Gastrocnemius medialis (tissue), 4 donors: Measurements from ENCODE around the gene DPP4. TPM values are rescaled to one million over a fixed set of nuclear protein-coding genes. Genes with fewer than 3 reads are reported as not detected.

Experiments used
- ATAC-seq, 2 donors: fragments of 150-250 bp; one replicate each; pipeline ENCODE4 v1.9.1; 2016
- DNase-seq, 2 donors: peaks; one replicate each; pipeline ENCODE4 v3.0.0-alpha.2; 2019
- H3K27ac ChIP-seq, 4 donors: fragments of 200-600 bp; sonication (generic); 1 replicate in 1 of 4; 2 replicates in 3 of 4; pipeline ENCODE4 v1.5.1; 2016 to 2018; ENCODE audit warnings: mild to moderate bottlenecking in 2 of 4, moderate library complexity in 1 of 4
- H3K27me3 ChIP-seq, 3 donors: fragments of 200-600 bp; sonication (generic) in 2 of 3; 1 replicate in 1 of 3; 2 replicates in 2 of 3; pipeline versions ENCODE4 v1.5.1 to v1.6.0; 2016 to 2019; ENCODE audit warnings: mild to moderate bottlenecking in 1 of 3, moderate library complexity in 1 of 3
- H3K36me3 ChIP-seq, 2 donors: fragments of 200-600 bp; sonication (generic) in 1 of 2; one replicate each; pipeline ENCODE4 v1.5.1; 2017 to 2018
- H3K4me1 ChIP-seq, 2 donors: fragments of 200-600 bp; sonication (generic) in 1 of 2; one replicate each; pipeline ENCODE4 v1.5.1; 2016 to 2017; ENCODE audit warnings: mild to moderate bottlenecking in 2 of 2
- H3K4me3 ChIP-seq, 4 donors: fragments of 200-600 bp; sonication (generic) in 3 of 4; 1 replicate in 1 of 4; 2 replicates in 3 of 4; pipeline ENCODE4 v1.5.1; 2016 to 2019; ENCODE audit warnings: mild to moderate bottlenecking in 2 of 4
- H3K9me3 ChIP-seq, 3 donors: fragments of 200-600 bp; sonication (generic) in 2 of 3; 1 replicate in 1 of 3; 2 replicates in 2 of 3; pipeline ENCODE4 v1.5.1; 2016 to 2019
- POLR2A ChIP-seq, 2 donors: fragments of 450-650 bp; IDR thresholded peaks; one replicate each; pipeline ENCODE4 v1.6.1; 2017; ENCODE audit warnings: antibody characterized with exemption in 2 of 2, mild to moderate bottlenecking in 2 of 2, moderate library complexity in 2 of 2
- in situ Hi-C, 4 donors: fragments of 200-750 bp; cut with MboI; loops; one replicate each; pipeline versions ENCODE4 v1.15.0 to v1.8.0; 2017; ENCODE audit warnings: low sequenced_read_pairs in 4 of 4
- intact Hi-C: fragments of 100-400 bp; cut with DNase I; formaldehyde crosslinking; loops from one replicate; pipeline ENCODE4 v1.15.1; 2023; ENCODE audit warnings: low total_unique reads
- total RNA-seq, 4 donors: library from RNA; depleted of rRNA; stranded (reverse); fragments of >200 nt; gene quantifications; one replicate each; pipeline versions ENCODE4 v1.1.0 to v1.2.3, GENCODE V29; 2016
- TF ChIP-seq, protein P1 (sequence below), 5 experiments: fragments of 450-650 bp in 3 of 5; fragments of 200-600 bp in 2 of 5; sonication (generic) in 2 of 5; IDR thresholded peaks in 4 of 5; conservative IDR thresholded peaks in 1 of 5; 1 replicate in 4 of 5; 2 replicates in 1 of 5; pipeline ENCODE4 v1.5.1; 2016 to 2019; ENCODE audit warnings: antibody characterized with exemption in 5 of 5, mild to moderate bottlenecking in 3 of 5, moderate library complexity in 3 of 5

Gene DPP4
- total RNA-seq, 4 donors from 2014 or later, result 2.2 to 7.9 (median 3.7) TPM

DNA sequence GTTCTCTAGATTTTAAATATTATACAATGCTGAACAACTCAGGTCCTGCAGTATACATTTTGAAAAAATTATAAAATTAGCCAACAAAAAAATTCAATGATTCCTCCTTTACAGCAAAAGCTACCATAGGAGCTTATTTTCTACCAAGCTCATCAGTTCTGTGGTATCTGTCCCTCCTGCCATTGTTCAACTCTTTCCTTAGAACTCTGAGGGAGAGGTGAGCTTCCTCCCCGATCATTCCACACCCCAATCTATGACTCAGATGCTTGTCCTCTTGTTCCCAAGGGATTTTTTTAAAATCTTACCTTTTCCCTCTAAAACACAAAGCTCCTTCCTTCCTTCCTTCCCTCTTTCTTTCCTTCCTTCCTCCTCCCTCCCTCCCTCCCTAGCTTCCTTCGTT lies 13.5 kb downstream of the DPP4 start:
- intact Hi-C loops, result no loop called here
- Histone ChIP-seq H3K36me3 (no peaks in the 10 kb centered on the region), H3K9me3 (no peaks in the 10 kb centered on the region), H3K4me3 (no peak overlapping the region), H3K27ac (no peak overlapping the region), H3K4me1 (no peaks in the 10 kb centered on the region), H3K27me3 (no peaks in the 10 kb centered on the region)
- DNase-seq, result no peak
- no peak for ATAC-seq
- in situ Hi-C loops, result no loop called here
- TF ChIP-seq, protein P1, sequence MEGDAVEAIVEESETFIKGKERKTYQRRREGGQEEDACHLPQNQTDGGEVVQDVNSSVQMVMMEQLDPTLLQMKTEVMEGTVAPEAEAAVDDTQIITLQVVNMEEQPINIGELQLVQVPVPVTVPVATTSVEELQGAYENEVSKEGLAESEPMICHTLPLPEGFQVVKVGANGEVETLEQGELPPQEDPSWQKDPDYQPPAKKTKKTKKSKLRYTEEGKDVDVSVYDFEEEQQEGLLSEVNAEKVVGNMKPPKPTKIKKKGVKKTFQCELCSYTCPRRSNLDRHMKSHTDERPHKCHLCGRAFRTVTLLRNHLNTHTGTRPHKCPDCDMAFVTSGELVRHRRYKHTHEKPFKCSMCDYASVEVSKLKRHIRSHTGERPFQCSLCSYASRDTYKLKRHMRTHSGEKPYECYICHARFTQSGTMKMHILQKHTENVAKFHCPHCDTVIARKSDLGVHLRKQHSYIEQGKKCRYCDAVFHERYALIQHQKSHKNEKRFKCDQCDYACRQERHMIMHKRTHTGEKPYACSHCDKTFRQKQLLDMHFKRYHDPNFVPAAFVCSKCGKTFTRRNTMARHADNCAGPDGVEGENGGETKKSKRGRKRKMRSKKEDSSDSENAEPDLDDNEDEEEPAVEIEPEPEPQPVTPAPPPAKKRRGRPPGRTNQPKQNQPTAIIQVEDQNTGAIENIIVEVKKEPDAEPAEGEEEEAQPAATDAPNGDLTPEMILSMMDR (IDR thresholded peaks at IDR 0.05 in 4 of 5, conservative IDR thresholded peaks at IDR 0.05 in 1 of 5), result no peak
- TF ChIP-seq POLR2A (IDR thresholded peaks at IDR 0.05), result no peak

DNA sequence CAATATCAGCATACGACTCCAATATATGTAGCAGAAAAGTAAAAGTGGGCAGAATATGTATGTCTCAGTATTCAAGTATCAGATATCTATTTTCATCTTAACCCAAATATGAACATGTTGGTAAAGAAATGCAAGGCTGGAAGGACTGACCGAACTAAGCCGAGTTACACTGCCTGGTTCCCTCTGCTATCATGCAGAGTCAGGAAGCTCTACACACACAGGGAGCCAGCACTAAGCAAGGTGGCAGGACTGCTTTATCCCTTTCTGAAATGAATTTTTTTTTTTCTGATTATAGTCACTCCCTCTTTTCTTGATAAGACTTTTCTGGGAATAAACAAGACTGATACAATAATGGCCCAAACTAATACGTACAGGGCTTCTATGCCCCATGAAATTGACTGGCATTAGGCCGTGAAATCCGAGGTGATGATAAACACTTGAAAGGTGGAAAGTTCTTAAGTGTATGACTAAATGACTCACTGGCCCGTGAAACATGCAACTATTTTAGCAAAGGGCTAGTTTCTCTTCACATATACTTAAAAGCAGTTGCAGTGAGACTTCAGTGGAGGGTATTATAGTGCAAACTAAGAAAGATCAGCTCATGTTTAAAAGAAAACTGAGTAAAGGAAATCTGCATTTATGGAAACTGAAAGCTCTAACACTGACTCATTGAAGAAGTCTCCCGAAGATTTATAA lies 14.9 kb downstream of the DPP4 start:
- Histone ChIP-seq H3K9me3 (no peaks in the 10 kb centered on the region), H3K4me1 (no peaks in the 10 kb centered on the region), H3K27me3 (no peaks in the 10 kb centered on the region), H3K4me3 (no peak overlapping the region), H3K36me3 (no peaks in the 10 kb centered on the region), H3K27ac (no peak overlapping the region)
- DNase-seq (no peak), ATAC-seq (no peak)
- no peak for TF ChIP-seq POLR2A (IDR thresholded peaks at IDR 0.05)
- TF ChIP-seq, protein P1 (IDR thresholded peaks at IDR 0.05 in 4 of 5, conservative IDR thresholded peaks at IDR 0.05 in 1 of 5), result no peak
- intact Hi-C loops (no loop called here), in situ Hi-C loops (no loop called here)

DNA sequence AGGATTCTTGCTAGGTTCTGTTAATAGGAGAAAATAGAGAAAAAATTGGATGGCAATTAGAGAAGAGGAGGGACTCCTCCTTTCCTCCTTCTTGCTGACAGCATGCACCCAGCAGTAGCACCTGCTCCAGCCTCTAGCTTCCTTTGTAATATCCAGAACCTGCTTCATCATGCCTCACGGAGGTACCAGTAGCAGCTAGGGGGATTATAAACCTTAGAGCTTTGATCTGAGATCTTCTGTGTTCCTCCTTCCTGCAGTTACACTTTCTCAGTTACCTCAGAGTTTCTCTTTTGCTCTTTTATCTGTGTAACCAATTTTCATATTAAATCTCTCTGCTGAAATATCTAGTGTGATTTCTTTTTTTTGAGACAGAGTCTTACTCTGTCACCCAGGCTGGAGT lies 16.6 kb downstream of the DPP4 start:
- no peak for ATAC-seq
- intact Hi-C loops, result no loop called here
- H3K36me3 ChIP-seq, result no peaks in the 10 kb centered on the region
- no peak overlapping the region for H3K4me3 ChIP-seq
- H3K9me3 ChIP-seq, result no peaks in the 10 kb centered on the region
- in situ Hi-C loops, result no loop called here
- H3K27me3 ChIP-seq, result no peaks in the 10 kb centered on the region
- DNase-seq, result no peak
- H3K4me1 ChIP-seq, result no peaks in the 10 kb centered on the region
- no peak overlapping the region for H3K27ac ChIP-seq
- TF ChIP-seq POLR2A (IDR thresholded peaks at IDR 0.05), result no peak
- TF ChIP-seq, protein P1 (IDR thresholded peaks at IDR 0.05 in 4 of 5, conservative IDR thresholded peaks at IDR 0.05 in 1 of 5), result no peak

DNA sequence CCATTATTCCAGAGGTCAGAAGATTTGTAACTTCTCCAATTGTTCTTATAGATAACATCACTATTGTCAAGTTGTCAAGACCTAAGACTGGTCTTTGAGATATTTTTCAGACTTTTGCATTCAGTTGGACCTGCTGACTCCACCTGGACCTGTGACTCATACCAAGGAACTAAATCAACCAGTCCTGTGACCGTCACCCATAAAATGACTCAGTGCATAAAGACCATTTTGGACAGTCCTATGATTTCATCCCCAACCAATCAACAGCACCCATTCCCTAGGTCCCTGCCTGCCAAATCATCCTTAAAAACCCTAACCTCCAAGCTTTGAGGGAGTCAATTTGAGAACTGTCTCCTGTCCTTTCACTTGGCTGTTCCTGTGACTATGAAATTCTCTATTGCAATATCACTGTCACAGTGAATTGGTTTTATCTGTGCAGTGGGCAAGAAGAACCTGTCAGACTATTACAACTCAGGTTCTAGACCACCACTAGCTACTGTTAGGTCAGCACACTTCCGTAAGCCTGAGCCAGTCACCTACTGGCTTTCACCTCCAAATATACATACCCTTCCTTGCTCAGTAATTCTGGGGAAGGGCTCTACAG lies 17.1 kb downstream of the DPP4 start:
- no peak for TF ChIP-seq POLR2A (IDR thresholded peaks at IDR 0.05)
- TF ChIP-seq, protein P1 (IDR thresholded peaks at IDR 0.05 in 4 of 5, conservative IDR thresholded peaks at IDR 0.05 in 1 of 5), result no peak
- in situ Hi-C loops, result no loop called here
- no peak for ATAC-seq

More for the DNA sequence above, 17.1 kb downstream of the DPP4 start:
- no peak for DNase-seq
- Histone ChIP-seq H3K27ac (no peak overlapping the region), H3K27me3 (no peaks in the 10 kb centered on the region), H3K4me1 (no peaks in the 10 kb centered on the region), H3K4me3 (no peak overlapping the region), H3K36me3 (no peaks in the 10 kb centered on the region), H3K9me3 (no peaks in the 10 kb centered on the region)
- intact Hi-C loops, result no loop called here
